ENCODE results near the gene LCMT2.
A peak's percentile ranks its signal among the peaks of the same experiment; 100 is the strongest.
"Not testable (repeated sequence)": the region's sequence is repeated elsewhere in the genome, so short reads cannot be mapped to it uniquely, and the experiment has no call there.

The LCMT2 gene

GRCh38 chr15:43316016-43316970 is 14.1 kb downstream of the LCMT2 start:
- DNase-seq (ENCODE audit: low read depth in 2 of 2, low spot score in 1 of 2): no peak

GRCh38 chr15:43314171-43314570 is 16.2 kb downstream of the LCMT2 start:
- no peak for DNase-seq (ENCODE audit: low read depth in 2 of 2, low spot score in 1 of 2)

- no peak for DNase-seq (ENCODE audit: low read depth in 2 of 2, low spot score in 1 of 2)
Observed at GRCh38 chr15:43312378-43312777, 18.0 kb downstream of the LCMT2 start.

- DNase-seq (ENCODE audit: low read depth in 2 of 2, low spot score in 1 of 2): no peak
Observed at GRCh38 chr15:43302205-43302817, 28.1 kb downstream of the LCMT2 start, which contains the start of gene TGM7. TSS of gene TGM7 (minus strand) at chr15:43302255.

GRCh38 chr15:43299884-43300283 is 30.5 kb downstream of the LCMT2 start:
- no peak for DNase-seq (ENCODE audit: low read depth in 2 of 2, low spot score in 1 of 2)

GRCh38 chr15:43299411-43299810 is 31.0 kb downstream of the LCMT2 start:
- DNase-seq (ENCODE audit: low read depth in 2 of 2, low spot score in 1 of 2): no peak

- no peak for DNase-seq (ENCODE audit: low read depth in 2 of 2, low spot score in 1 of 2)
Observed at GRCh38 chr15:43294091-43294706, 36.2 kb downstream of the LCMT2 start.

- DNase-seq (ENCODE audit: low read depth in 2 of 2, low spot score in 1 of 2): no peak
Observed at GRCh38 chr15:43293432-43293831, 36.9 kb downstream of the LCMT2 start.

- no peak for DNase-seq (ENCODE audit: low read depth in 2 of 2, low spot score in 1 of 2)
Observed at GRCh38 chr15:43292375-43293078, 37.8 kb downstream of the LCMT2 start.

GRCh38 chr15:43289656-43290055 is 40.7 kb downstream of the LCMT2 start:
- DNase-seq (ENCODE audit: low read depth in 2 of 2, low spot score in 1 of 2): not testable (repeated sequence)

- DNase-seq (ENCODE audit: low read depth in 2 of 2, low spot score in 1 of 2): no peak
Observed at GRCh38 chr15:43287254-43287653, 43.1 kb downstream of the LCMT2 start.

- no peak for DNase-seq (ENCODE audit: low read depth in 2 of 2, low spot score in 1 of 2)
Observed at GRCh38 chr15:43286074-43286473, 44.3 kb downstream of the LCMT2 start.

- DNase-seq (ENCODE audit: low read depth in 2 of 2, low spot score in 1 of 2): peak in 1 of 2 donors; percentile 22
Observed at GRCh38 chr15:43285609-43286037, 44.8 kb downstream of the LCMT2 start.

GRCh38 chr15:43283526-43283925 is 46.8 kb downstream of the LCMT2 start:
- DNase-seq (ENCODE audit: low read depth in 2 of 2, low spot score in 1 of 2): no peak

GRCh38 chr15:43281926-43282602 is 48.3 kb downstream of the LCMT2 start:
- no peak for DNase-seq (ENCODE audit: low read depth in 2 of 2, low spot score in 1 of 2)

- DNase-seq (ENCODE audit: low read depth in 2 of 2, low spot score in 1 of 2): no peak
Observed at GRCh38 chr15:43280996-43281395, 49.4 kb downstream of the LCMT2 start.

GRCh38 chr15:43279496-43279895 is 50.9 kb downstream of the LCMT2 start:
- DNase-seq (ENCODE audit: low read depth in 2 of 2, low spot score in 1 of 2): no peak

- no peak for DNase-seq (ENCODE audit: low read depth in 2 of 2, low spot score in 1 of 2)
Observed at GRCh38 chr15:43278869-43279268, 51.5 kb downstream of the LCMT2 start.

GRCh38 chr15:43277901-43278300 is 52.5 kb downstream of the LCMT2 start:
- no peak for DNase-seq (ENCODE audit: low read depth in 2 of 2, low spot score in 1 of 2)

- DNase-seq (ENCODE audit: low read depth in 2 of 2, low spot score in 1 of 2): no peak
Observed at GRCh38 chr15:43277231-43277823, 53.0 kb downstream of the LCMT2 start.

Measured in stimulated activated CD8-positive, alpha-beta memory T cell treated with anti-CD3 and anti-CD28 coated beads, Interleukin-4, amount 100 ng/mL, for 4 hours (primary cell).